Measurements from ENCODE around the gene C11orf68. TPM values are rescaled to one million over a fixed set of nuclear protein-coding genes. Genes with fewer than 3 reads are reported as not detected.

Gene C11orf68
- total RNA-seq, 1 experiment from 2014 or later, result 48.0 TPM

- Mint-ChIP-seq H3K9me3 (ENCODE audit: unreplicated experiment) (no peaks in the 10 kb centered on the region), H3K27me3 (ENCODE audit: insufficient read depth, unreplicated experiment) (no peaks in the 10 kb centered on the region), H3K36me3 (ENCODE audit: insufficient read depth, unreplicated experiment) (peaks cover 22% of the 10 kb centered on the region), H3K27ac (ENCODE audit: low read depth, unreplicated experiment) (no peak overlapping the region), H3K4me3 (ENCODE audit: unreplicated experiment) (no peak overlapping the region), H3K4me1 (ENCODE audit: insufficient read depth, unreplicated experiment) (peaks cover 7% of the 10 kb centered on the region)
- CTCF ChIA-PET, result interaction anchor here (0.7 to 4.5 kb wide), 5 partner anchors 9 to 506 kb away, joined by 3 to 41 read pairs (median 3); partner anchors contain the start of gene MUS81
- no peak for TF ChIP-seq CTCF (IDR thresholded peaks at IDR 0.05; ENCODE audit: unreplicated experiment)
- no peak for DNase-seq (ENCODE audit: unreplicated experiment)
- BruUV-seq (replicated peaks), result no TSS peak
- intact Hi-C loops (cut with micrococcal nuclease), result no loop called here
- POLR2A ChIA-PET, result interaction anchor here (1.0 to 4.6 kb wide), 5 partner anchors 9 to 285 kb away, joined by 3 to 57 read pairs (median 4); partner anchors contain the start of genes CCDC85B, CFL1, FIBP and MUS81
Measured at GRCh38 chr11:65868907-65869306, 50.0 kb downstream of the C11orf68 start.

- no peak for DNase-seq (ENCODE audit: unreplicated experiment)
- H3K36me3 Mint-ChIP-seq (ENCODE audit: insufficient read depth, unreplicated experiment), result peaks cover 29% of the 10 kb centered on the region
- CTCF ChIA-PET, result interaction anchor here (1.2 to 4.5 kb wide), 3 partner anchors 8 to 18 kb away, joined by 3 to 41 read pairs (median 6); partner anchors contain the start of gene MUS81
- intact Hi-C loops (cut with micrococcal nuclease), result no loop called here
- no TSS peak for BruUV-seq (replicated peaks)
- no peak overlapping the region for H3K27ac Mint-ChIP-seq (ENCODE audit: low read depth, unreplicated experiment)
- no peaks in the 10 kb centered on the region for H3K9me3 Mint-ChIP-seq (ENCODE audit: unreplicated experiment)
- POLR2A ChIA-PET, result interaction anchor here (1.0 to 4.6 kb wide), 4 partner anchors 9 to 52 kb away, joined by 3 to 57 read pairs (median 15); partner anchors contain the start of genes CCDC85B, CFL1, FIBP and MUS81
- no peak overlapping the region for H3K4me3 Mint-ChIP-seq (ENCODE audit: unreplicated experiment)
- peaks cover 4% of the 10 kb centered on the region for H3K4me1 Mint-ChIP-seq (ENCODE audit: insufficient read depth, unreplicated experiment)
- H3K27me3 Mint-ChIP-seq (ENCODE audit: insufficient read depth, unreplicated experiment), result no peaks in the 10 kb centered on the region
- no peak for TF ChIP-seq CTCF (IDR thresholded peaks at IDR 0.05; ENCODE audit: unreplicated experiment)
Measured at GRCh38 chr11:65868076-65868667, 50.7 kb downstream of the C11orf68 start.

GRCh38 chr11:65867284-65868071 lies 51.4 kb downstream of the C11orf68 start:
- Mint-ChIP-seq H3K27me3 (ENCODE audit: insufficient read depth, unreplicated experiment) (no peaks in the 10 kb centered on the region), H3K27ac (ENCODE audit: low read depth, unreplicated experiment) (no peak overlapping the region), H3K4me1 (ENCODE audit: insufficient read depth, unreplicated experiment) (peaks cover 6% of the 10 kb centered on the region), H3K4me3 (ENCODE audit: unreplicated experiment) (no peak overlapping the region), H3K36me3 (ENCODE audit: insufficient read depth, unreplicated experiment) (peaks cover 29% of the 10 kb centered on the region), H3K9me3 (ENCODE audit: unreplicated experiment) (no peaks in the 10 kb centered on the region)
- intact Hi-C loops (cut with micrococcal nuclease), result no loop called here
- no peak for TF ChIP-seq CTCF (IDR thresholded peaks at IDR 0.05; ENCODE audit: unreplicated experiment)
- CTCF ChIA-PET, result interaction anchor here (0.8 to 1.3 kb wide), 2 partner anchors 17 to 20 kb away, joined by 3 to 4 read pairs; partner anchors contain the start of gene FIBP
- no peak for DNase-seq (ENCODE audit: unreplicated experiment)
- POLR2A ChIA-PET, result interaction anchor here (0.8 kb wide), 1 partner anchor 9 kb away, joined by 4 read pairs; the partner anchor contains the start of gene CFL1
- BruUV-seq (replicated peaks), result no TSS peak

Other genes with a start within 250 kb of the C11orf68 start
- gene KAT5, start 206.8 kb downstream of the C11orf68 start, total RNA-seq (2022), result 37.6 and 48.1 TPM in 2 replicates
- 27.4 and 35.7 TPM in 2 replicates for gene RNASEH2C, start 198.3 kb downstream of the C11orf68 start, total RNA-seq (2022)
- gene AP5B1, start 138.1 kb downstream of the C11orf68 start, total RNA-seq (2022), result 12.9 and 14.4 TPM in 2 replicates
- not detected in 2 replicates for gene OVOL1, start 132.0 kb downstream of the C11orf68 start, total RNA-seq (2022)
- gene SNX32, start 85.1 kb downstream of the C11orf68 start, total RNA-seq (2022), result not detected in 2 replicates
- gene CFL1, start 60.9 kb downstream of the C11orf68 start, total RNA-seq (2022), result 589 and 611 TPM in 2 replicates
- 59.0 and 77.6 TPM in 2 replicates for gene MUS81, start 58.6 kb downstream of the C11orf68 start, total RNA-seq (2022)
- 2.4 and 3.3 TPM in 2 replicates for gene EFEMP2, start 46.3 kb downstream of the C11orf68 start, total RNA-seq (2022)
- gene CTSW, start 39.2 kb downstream of the C11orf68 start, total RNA-seq (2022), result not detected in 2 replicates
- gene FIBP, start 30.6 kb downstream of the C11orf68 start, total RNA-seq (2022), result 79.8 and 80.8 TPM in 2 replicates
- gene CCDC85B, start 28.4 kb downstream of the C11orf68 start, total RNA-seq (2022), result 16.4 and 20.8 TPM in 2 replicates
- gene FOSL1, start 18.7 kb downstream of the C11orf68 start, total RNA-seq (2022), result 95.3 and 124 TPM in 2 replicates
- gene DRAP1, start 364 bp upstream of the C11orf68 start, total RNA-seq (2022), result 162 and 167 TPM in 2 replicates
- gene TSGA10IP, start 26.4 kb upstream of the C11orf68 start, total RNA-seq (2022), result not detected in 2 replicates
- 61.7 and 67.4 TPM in 2 replicates for gene SART1, start 42.7 kb upstream of the C11orf68 start, total RNA-seq (2022)
- 21.7 and 33.5 TPM in 2 replicates for gene EIF1AD, start 83.1 kb upstream of the C11orf68 start, total RNA-seq (2022)
- gene BANF1, start 83.4 kb upstream of the C11orf68 start, total RNA-seq (2022), result 154 and 198 TPM in 2 replicates
- not detected in 2 replicates for gene CST6, start 92.9 kb upstream of the C11orf68 start, total RNA-seq (2022)
- 0.61 and 0.79 TPM in 2 replicates for gene CATSPER1, start 107.4 kb upstream of the C11orf68 start, total RNA-seq (2022)
- not detected in 2 replicates for gene GAL3ST3, start 130.1 kb upstream of the C11orf68 start, total RNA-seq (2022)
- 241 and 317 TPM in 2 replicates for gene SF3B2, start 133.3 kb upstream of the C11orf68 start, total RNA-seq (2022)
- 32.2 and 33.5 TPM in 2 replicates for gene PACS1, start 151.2 kb upstream of the C11orf68 start, total RNA-seq (2022)